ENCODE data around the gene TNFAIP2.

The TNFAIP2 gene

DNA sequence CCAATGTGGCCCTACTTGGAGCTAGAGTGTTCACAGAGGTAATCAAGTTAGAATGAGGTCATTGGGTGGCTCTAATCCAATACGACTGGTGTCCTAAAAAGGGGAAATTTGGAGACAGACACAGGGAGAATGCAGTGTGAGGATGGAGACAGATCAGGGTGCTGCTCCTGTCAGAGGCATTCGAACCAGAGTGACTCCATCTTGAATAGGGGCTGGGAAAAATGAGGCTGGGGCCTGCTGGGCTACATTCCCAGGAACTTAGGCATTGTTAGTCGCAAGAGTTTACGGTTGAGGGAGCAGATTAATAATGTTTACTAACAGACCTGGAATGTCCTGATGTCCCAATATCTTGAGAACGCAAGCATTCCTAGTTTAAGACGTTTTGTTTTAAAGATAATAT, 20.2 kb downstream of the TNFAIP2 start:
- H3K36me3 ChIP-seq (ENCODE audit: low read depth) = no peaks in the 10 kb centered on the region
- ATAC-seq (ENCODE audit: low read depth) (peak; percentile 46; the same call in 2 of the 3 replicates), DNase-seq (ENCODE audit: low spot score) (no peak)
- H3K4me3 ChIP-seq (ENCODE audit: severe bottlenecking) = no peak overlapping the region
- no peaks in the 10 kb centered on the region for H3K9me3 ChIP-seq (ENCODE audit: severe bottlenecking)
- peak overlapping the region; percentile 18 for H3K27ac ChIP-seq (ENCODE audit: poor library complexity, severe bottlenecking)
- H3K4me1 ChIP-seq (ENCODE audit: insufficient read depth, poor library complexity, severe bottlenecking) = peaks cover 14% of the 10 kb centered on the region
- no peaks in the 10 kb centered on the region for H3K27me3 ChIP-seq (ENCODE audit: insufficient read depth, poor library complexity, severe bottlenecking)
- TF ChIP-seq, protein P1, sequence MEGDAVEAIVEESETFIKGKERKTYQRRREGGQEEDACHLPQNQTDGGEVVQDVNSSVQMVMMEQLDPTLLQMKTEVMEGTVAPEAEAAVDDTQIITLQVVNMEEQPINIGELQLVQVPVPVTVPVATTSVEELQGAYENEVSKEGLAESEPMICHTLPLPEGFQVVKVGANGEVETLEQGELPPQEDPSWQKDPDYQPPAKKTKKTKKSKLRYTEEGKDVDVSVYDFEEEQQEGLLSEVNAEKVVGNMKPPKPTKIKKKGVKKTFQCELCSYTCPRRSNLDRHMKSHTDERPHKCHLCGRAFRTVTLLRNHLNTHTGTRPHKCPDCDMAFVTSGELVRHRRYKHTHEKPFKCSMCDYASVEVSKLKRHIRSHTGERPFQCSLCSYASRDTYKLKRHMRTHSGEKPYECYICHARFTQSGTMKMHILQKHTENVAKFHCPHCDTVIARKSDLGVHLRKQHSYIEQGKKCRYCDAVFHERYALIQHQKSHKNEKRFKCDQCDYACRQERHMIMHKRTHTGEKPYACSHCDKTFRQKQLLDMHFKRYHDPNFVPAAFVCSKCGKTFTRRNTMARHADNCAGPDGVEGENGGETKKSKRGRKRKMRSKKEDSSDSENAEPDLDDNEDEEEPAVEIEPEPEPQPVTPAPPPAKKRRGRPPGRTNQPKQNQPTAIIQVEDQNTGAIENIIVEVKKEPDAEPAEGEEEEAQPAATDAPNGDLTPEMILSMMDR (IDR thresholded peaks at IDR 0.05; ENCODE audit: poor library complexity, severe bottlenecking) = no peak

DNA sequence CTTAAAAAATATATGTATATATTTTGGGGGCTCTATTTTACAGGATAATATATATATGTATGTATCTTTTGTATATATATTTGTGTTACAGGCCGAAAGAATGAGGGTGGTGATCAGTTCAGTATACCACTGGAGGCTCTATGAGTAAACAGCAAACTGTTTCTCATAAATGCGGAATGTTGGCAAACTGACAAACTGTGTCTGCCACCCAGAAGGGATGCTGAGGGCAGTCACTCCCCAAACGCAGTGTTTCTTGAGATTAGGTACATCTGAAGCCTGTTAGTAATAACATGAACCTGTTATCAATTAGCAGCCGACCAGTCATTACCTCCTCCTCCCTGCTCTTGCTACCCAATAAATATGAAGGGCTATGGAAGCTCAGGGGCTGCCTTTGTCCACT, 20.8 kb downstream of the TNFAIP2 start:
- Histone ChIP-seq H3K9me3 (ENCODE audit: severe bottlenecking) (no peaks in the 10 kb centered on the region), H3K4me1 (ENCODE audit: insufficient read depth, poor library complexity, severe bottlenecking) (peaks cover 14% of the 10 kb centered on the region), H3K27ac (ENCODE audit: poor library complexity, severe bottlenecking) (peak overlapping the region; percentile 18), H3K4me3 (ENCODE audit: severe bottlenecking) (no peak overlapping the region), H3K27me3 (ENCODE audit: insufficient read depth, poor library complexity, severe bottlenecking) (no peaks in the 10 kb centered on the region), H3K36me3 (ENCODE audit: low read depth) (no peaks in the 10 kb centered on the region)
- DNase-seq (ENCODE audit: low spot score) (no peak), ATAC-seq (ENCODE audit: low read depth) (peak; percentile 63)
- TF ChIP-seq, protein P1 (IDR thresholded peaks at IDR 0.05; ENCODE audit: poor library complexity, severe bottlenecking) = peak; percentile 17

DNA sequence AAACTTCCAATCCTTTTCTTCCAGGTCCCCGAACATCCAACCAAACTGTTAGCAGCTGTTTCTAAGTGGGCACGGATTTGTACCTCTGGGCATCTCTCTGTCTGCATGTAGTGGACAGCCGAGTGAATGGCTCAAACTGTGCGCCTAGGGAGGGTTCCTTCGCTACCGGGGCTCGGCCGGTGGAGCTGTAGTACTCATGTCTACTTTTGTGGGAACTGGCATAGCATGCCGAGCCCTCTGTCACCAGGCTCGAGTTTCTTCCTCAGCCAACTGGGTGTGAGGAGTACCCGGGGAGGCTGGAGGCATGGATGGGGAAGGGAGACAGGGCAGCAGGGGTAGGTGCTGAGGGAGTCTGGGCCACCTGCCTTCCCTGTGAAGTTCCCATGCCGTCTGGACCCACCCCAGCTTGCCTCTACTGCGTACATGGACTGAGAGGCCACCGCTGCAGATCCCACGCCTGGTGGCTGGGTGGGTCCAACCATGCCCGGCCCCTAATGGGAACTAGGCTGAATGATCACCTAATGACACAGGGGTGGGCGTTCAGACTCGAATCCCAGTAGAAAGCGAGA, 23.0 kb downstream of the TNFAIP2 start:
- no peak for ATAC-seq (ENCODE audit: low read depth)
- DNase-seq (ENCODE audit: low spot score) = no peak

DNA sequence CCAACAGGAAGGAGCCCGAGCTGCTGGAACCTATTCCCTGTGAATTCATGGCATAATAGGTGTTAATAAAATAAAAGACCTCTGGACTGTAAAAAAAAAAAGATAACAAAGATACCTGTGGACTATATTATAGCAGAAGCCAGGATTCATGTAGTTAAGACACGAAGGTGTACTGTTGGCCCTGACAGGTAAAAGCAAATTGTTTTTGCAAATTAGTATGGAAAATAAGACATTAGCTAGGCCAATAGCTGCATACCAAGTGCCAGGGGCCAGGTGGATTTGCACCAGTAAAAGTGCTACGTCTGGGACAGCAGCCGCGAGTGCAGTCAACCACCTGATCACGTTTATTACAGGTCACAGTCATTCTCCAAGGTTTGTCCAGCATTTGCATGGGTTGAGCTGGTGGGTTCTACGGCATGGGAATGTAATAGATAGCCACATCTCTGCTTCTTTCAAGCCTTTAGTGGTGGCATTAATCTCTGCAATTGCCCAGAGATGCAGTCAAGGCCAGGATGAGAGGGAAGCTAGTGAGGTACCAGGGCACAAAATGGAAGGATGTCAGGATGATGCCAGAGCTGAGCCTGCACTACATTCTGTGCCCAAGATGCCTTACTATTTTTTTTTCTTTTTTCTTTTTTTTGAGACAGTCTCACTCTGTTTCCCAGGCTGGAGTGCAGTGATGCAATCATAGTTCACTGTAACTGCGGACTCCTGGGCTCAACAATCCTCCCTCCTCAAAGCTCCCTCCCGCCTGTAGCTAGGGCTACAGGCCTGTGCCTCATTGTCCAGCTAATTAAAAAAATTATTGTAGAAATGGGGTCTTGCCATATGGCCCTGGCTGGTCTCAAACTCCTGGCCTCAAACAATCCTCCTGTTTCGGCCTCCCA, 26.3 kb downstream of the TNFAIP2 start:
- TF ChIP-seq, protein P1 (IDR thresholded peaks at IDR 0.05; ENCODE audit: poor library complexity, severe bottlenecking) = no peak
- DNase-seq (ENCODE audit: low spot score) (no peak), ATAC-seq (ENCODE audit: low read depth) (no peak)
- no peak overlapping the region for H3K27ac ChIP-seq (ENCODE audit: poor library complexity, severe bottlenecking)
- H3K4me1 ChIP-seq (ENCODE audit: insufficient read depth, poor library complexity, severe bottlenecking) = peaks cover 3% of the 10 kb centered on the region
- no peaks in the 10 kb centered on the region for H3K9me3 ChIP-seq (ENCODE audit: severe bottlenecking)
- no peak overlapping the region for H3K4me3 ChIP-seq (ENCODE audit: severe bottlenecking)
- no peaks in the 10 kb centered on the region for H3K27me3 ChIP-seq (ENCODE audit: insufficient read depth, poor library complexity, severe bottlenecking)
- H3K36me3 ChIP-seq (ENCODE audit: low read depth) = no peaks in the 10 kb centered on the region

More for the DNA sequence above, 23.0 kb downstream of the TNFAIP2 start:
- no peak overlapping the region for H3K4me3 ChIP-seq (ENCODE audit: severe bottlenecking)
- TF ChIP-seq, protein P1 (IDR thresholded peaks at IDR 0.05; ENCODE audit: poor library complexity, severe bottlenecking) = no peak
- no peak overlapping the region for H3K27ac ChIP-seq (ENCODE audit: poor library complexity, severe bottlenecking)
- H3K36me3 ChIP-seq (ENCODE audit: low read depth) = no peaks in the 10 kb centered on the region
- H3K27me3 ChIP-seq (ENCODE audit: insufficient read depth, poor library complexity, severe bottlenecking) = no peaks in the 10 kb centered on the region
- peaks cover 14% of the 10 kb centered on the region for H3K4me1 ChIP-seq (ENCODE audit: insufficient read depth, poor library complexity, severe bottlenecking)
- H3K9me3 ChIP-seq (ENCODE audit: severe bottlenecking) = no peaks in the 10 kb centered on the region
